ENCODE data around the gene MTERF1. TPM values are rescaled to one million over a fixed set of nuclear protein-coding genes. Genes with fewer than 3 reads are reported as not detected.

The MTERF1 gene, protein sequence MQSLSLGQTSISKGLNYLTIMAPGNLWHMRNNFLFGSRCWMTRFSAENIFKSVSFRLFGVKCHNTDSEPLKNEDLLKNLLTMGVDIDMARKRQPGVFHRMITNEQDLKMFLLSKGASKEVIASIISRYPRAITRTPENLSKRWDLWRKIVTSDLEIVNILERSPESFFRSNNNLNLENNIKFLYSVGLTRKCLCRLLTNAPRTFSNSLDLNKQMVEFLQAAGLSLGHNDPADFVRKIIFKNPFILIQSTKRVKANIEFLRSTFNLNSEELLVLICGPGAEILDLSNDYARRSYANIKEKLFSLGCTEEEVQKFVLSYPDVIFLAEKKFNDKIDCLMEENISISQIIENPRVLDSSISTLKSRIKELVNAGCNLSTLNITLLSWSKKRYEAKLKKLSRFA
- 13.6 TPM for total RNA-seq (2021; ENCODE audit: unreplicated experiment)
- polyA plus RNA-seq (2012; ENCODE audit: insufficient read length) = 4.7 TPM
- percentile 92 among the genes with signal in this experiment for Bru-seq, nascent RNA
- percentile 96 among the genes with signal in this experiment for BruChase-seq, experiment 1, labeled RNA remaining after a 2-hour chase
- BruChase-seq, experiment 2, labeled RNA remaining after a 6-hour chase = percentile 82 among the genes with signal in this experiment
- long read RNA-seq, transcript MTERF1-201 (3 exons, 1,997 nt) = major isoform, 16 of 26 reads
- long read RNA-seq, partial matches to known transcripts = 0 of 26 reads
- long read RNA-seq, other reads (novel, unspliced or antisense) = 7 of 26 reads

DNA sequence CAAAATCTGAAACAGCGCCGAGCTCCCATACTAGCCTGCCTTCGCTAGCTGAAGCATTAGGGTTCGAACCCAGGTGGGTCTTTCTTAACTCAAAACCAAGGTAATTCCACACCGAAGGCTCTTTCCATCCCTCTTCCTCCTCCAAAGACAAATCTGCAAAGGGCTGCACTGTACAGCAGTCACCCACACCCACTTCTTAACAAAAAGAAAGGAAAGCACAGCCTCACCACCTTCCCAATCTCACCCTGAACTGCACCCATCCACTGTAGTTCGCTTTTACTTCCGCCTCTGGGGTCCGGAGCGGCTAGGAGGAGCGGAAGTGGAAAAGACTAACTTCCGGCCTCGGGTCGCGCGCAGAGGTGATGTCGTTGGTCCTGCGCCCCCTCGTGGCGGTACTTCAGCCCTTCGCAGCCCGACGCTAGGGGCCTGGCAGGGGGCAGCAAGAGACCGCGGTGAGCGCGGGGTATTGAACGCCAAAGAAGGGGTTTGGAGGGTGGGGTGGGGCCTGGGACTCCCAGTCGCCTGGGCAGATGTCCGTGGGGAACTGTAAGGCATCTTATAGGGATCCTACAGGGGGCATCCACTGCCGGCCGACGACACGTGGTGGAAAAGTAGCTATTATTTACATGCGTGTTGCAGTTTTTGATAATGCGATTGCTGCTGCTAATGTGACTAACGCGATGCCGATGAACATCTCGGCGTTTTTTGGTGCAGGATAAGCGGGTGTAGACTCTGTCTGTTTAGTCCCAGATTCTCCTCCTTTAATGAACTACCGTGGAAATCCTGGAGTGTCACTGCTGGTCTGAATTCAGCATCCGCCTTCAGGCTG is at the start of gene MTERF1:
MTERF1 (minus strand) TSS at position 290 of the 829 bp plus-strand sequence. CDS start 619 bp downstream, outside the sequence.
- Histone ChIP-seq H3K4me1 (ENCODE audit: control insufficient read depth, insufficient read depth, low read length) (peaks cover 6% of the 10 kb centered on the region; the same call in 1 of the 2 replicates), H3K4me3 (ENCODE audit: low read depth in 2 of 2, low read length in 2 of 2) (peak within 1 kb of the TSS; percentile 98 to 99), H3K36me3 (ENCODE audit: control insufficient read depth, insufficient read depth, low read length) (peaks cover 3% of the 10 kb centered on the region; the same call in 1 of the 2 replicates), H3K27me3 (ENCODE audit: control insufficient read depth, insufficient read depth, low read length) (no peaks in the 10 kb centered on the region), H3K9me3 (ENCODE audit: control insufficient read depth, insufficient read depth, low read depth, low read length) (no peaks in the 10 kb centered on the region), H3K27ac (ENCODE audit: low read length) (peak within 1 kb of the TSS; percentile 98)
- TF ChIP-seq POLR2AphosphoS5 (IDR thresholded peaks at IDR 0.05; ENCODE audit: low read depth, low read length) (peak; percentile 97), TCF7L2 (IDR thresholded peaks at IDR 0.05; ENCODE audit: low read depth, low read length) (no peak), SIN3A (IDR thresholded peaks at IDR 0.05; ENCODE audit: borderline replicate concordance, insufficient read depth, low read depth, low read length) (0 out of 2 replicates have a peak, but pooled peaks have one; percentile 76)
- TF ChIP-seq, protein P1, sequence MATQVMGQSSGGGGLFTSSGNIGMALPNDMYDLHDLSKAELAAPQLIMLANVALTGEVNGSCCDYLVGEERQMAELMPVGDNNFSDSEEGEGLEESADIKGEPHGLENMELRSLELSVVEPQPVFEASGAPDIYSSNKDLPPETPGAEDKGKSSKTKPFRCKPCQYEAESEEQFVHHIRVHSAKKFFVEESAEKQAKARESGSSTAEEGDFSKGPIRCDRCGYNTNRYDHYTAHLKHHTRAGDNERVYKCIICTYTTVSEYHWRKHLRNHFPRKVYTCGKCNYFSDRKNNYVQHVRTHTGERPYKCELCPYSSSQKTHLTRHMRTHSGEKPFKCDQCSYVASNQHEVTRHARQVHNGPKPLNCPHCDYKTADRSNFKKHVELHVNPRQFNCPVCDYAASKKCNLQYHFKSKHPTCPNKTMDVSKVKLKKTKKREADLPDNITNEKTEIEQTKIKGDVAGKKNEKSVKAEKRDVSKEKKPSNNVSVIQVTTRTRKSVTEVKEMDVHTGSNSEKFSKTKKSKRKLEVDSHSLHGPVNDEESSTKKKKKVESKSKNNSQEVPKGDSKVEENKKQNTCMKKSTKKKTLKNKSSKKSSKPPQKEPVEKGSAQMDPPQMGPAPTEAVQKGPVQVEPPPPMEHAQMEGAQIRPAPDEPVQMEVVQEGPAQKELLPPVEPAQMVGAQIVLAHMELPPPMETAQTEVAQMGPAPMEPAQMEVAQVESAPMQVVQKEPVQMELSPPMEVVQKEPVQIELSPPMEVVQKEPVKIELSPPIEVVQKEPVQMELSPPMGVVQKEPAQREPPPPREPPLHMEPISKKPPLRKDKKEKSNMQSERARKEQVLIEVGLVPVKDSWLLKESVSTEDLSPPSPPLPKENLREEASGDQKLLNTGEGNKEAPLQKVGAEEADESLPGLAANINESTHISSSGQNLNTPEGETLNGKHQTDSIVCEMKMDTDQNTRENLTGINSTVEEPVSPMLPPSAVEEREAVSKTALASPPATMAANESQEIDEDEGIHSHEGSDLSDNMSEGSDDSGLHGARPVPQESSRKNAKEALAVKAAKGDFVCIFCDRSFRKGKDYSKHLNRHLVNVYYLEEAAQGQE (IDR thresholded peaks at IDR 0.05; ENCODE audit: insufficient read depth in 1 of 2, low read depth in 2 of 2, low read length in 1 of 2) = 0 out of 4 replicates have a peak, but pooled peaks of 1 of the 2 experiments have one; percentile 56
- TF ChIP-seq, protein P2, sequence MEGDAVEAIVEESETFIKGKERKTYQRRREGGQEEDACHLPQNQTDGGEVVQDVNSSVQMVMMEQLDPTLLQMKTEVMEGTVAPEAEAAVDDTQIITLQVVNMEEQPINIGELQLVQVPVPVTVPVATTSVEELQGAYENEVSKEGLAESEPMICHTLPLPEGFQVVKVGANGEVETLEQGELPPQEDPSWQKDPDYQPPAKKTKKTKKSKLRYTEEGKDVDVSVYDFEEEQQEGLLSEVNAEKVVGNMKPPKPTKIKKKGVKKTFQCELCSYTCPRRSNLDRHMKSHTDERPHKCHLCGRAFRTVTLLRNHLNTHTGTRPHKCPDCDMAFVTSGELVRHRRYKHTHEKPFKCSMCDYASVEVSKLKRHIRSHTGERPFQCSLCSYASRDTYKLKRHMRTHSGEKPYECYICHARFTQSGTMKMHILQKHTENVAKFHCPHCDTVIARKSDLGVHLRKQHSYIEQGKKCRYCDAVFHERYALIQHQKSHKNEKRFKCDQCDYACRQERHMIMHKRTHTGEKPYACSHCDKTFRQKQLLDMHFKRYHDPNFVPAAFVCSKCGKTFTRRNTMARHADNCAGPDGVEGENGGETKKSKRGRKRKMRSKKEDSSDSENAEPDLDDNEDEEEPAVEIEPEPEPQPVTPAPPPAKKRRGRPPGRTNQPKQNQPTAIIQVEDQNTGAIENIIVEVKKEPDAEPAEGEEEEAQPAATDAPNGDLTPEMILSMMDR (IDR thresholded peaks at IDR 0.05) = peak; percentile 99
- CTCF ChIA-PET = interaction anchor here (0.5 to 0.9 kb wide), 3 partner anchors 10 to 65 kb away, joined by 3 to 4 read pairs (median 3); no protein-coding TSS in a partner anchor
- in situ Hi-C loops (cut with HindIII; ENCODE audit: low pct_unique_long_range_greater_than_20kb, low sequenced_read_pairs) = no loop called here
- DNase-seq (ENCODE audit: low read depth, low spot score) (peak; percentile 82), ATAC-seq (peak; percentile 99)
- POLR2A ChIA-PET = no interaction called here
- BruUV-seq (replicated peaks) = no TSS peak
- intact Hi-C loops (cut with micrococcal nuclease; ENCODE audit: unreplicated experiment) = no loop called here

DNA sequence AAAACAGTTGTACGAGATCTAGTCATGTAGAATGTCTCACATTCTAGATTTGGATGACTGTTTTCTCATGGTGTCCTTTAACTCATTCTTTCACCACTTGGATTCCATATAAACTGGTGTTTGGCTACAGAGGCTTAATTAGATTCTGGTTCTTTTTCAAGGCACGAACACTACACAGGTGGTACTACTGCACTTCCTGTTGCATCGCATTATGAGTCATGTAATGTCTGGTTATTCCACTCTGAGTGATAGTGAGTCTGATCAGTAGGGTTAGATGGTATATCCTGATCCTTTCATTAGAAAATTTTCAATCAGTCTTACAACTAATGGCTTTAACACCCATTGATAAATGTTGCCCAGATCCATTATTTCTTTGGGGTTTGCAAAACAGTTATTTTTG is 49.0 kb upstream of the MTERF1 start:
- in situ Hi-C loops (cut with HindIII; ENCODE audit: low pct_unique_long_range_greater_than_20kb, low sequenced_read_pairs) = no loop called here
- ATAC-seq (no peak), DNase-seq (ENCODE audit: low read depth, low spot score) (no peak)

More for the DNA sequence above, 49.0 kb upstream of the MTERF1 start:
- no peak overlapping the region for H3K27ac ChIP-seq (ENCODE audit: low read length)
- ChIA-PET POLR2A (no interaction called here), CTCF (no interaction called here)
- H3K36me3 ChIP-seq (ENCODE audit: control insufficient read depth, insufficient read depth, low read length) = no peaks in the 10 kb centered on the region
- intact Hi-C loops (cut with micrococcal nuclease; ENCODE audit: unreplicated experiment) = no loop called here
- H3K9me3 ChIP-seq (ENCODE audit: control insufficient read depth, insufficient read depth, low read depth, low read length) = no peaks in the 10 kb centered on the region
- TF ChIP-seq POLR2AphosphoS5 (IDR thresholded peaks at IDR 0.05; ENCODE audit: low read depth, low read length) (no peak), TCF7L2 (IDR thresholded peaks at IDR 0.05; ENCODE audit: low read depth, low read length) (no peak)
- peaks cover 14% of the 10 kb centered on the region for H3K27me3 ChIP-seq (ENCODE audit: control insufficient read depth, insufficient read depth, low read length)
- BruUV-seq (replicated peaks) = no TSS peak
- no peaks in the 10 kb centered on the region for H3K4me1 ChIP-seq (ENCODE audit: control insufficient read depth, insufficient read depth, low read length)
- no peak overlapping the region for H3K4me3 ChIP-seq (ENCODE audit: low read depth in 2 of 2, low read length in 2 of 2)
